ENCODE data around the gene ALCAM. TPM values are rescaled to one million over a fixed set of nuclear protein-coding genes. Genes with fewer than 3 reads are reported as not detected.

ALCAM gene
- total RNA-seq, result 134 and 139 TPM in 2 replicates

DNA sequence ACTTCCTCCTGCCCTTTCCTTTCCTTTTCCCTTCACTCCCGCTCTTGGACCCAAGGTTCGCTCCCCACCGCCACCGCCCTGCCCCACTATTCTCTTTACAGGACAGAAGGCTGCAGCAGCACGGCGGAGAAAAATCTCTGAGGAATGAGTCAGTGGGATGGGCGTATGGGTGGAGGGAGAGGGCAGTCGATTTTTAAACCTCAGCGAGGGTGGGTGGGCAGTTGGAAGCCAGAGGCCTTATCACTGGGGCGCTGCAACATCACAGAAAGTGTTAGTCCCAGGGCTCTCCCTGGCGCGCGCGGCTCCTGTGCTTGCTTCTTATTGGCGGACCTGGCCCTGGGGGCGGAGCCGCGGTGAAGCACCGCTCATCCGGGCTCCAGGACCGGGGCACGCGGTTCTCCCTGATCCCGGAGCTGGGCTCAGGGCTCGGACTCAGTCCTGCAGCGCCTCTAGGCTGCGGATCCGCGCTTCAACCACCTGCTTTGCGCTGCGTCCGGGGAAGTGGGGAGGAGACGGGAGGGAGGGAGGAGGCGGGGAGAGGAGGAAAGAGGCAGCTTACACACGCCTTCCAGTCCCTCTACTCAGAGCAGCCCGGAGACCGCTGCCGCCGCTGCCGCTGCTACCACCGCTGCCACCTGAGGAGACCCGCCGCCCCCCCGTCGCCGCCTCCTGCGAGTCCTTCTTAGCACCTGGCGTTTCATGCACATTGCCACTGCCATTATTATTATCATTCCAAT is at the start of gene ALCAM:
Gene ALCAM, plus strand, starts transcription at position 584 of the 737 bp plus-strand sequence.

